ENCODE measurements around the gene MRPL58.
A peak's percentile ranks its signal among the peaks of the same experiment; 100 is the strongest.

Gene MRPL58

GRCh38 chr17:74972973-74973328 lies 39.5 kb upstream of the MRPL58 start:
- Histone ChIP-seq H3K79me2 (ENCODE audit: insufficient read depth, low read length) (no peaks in the 10 kb centered on the region), H3K36me3 (ENCODE audit: low read length) (no peaks in the 10 kb centered on the region), H3K27ac (ENCODE audit: low read depth, low read length) (no peak overlapping the region), H3K4me3 (ENCODE audit: insufficient read depth, low read length, poor library complexity, severe bottlenecking) (peak overlapping the region; percentile 30), H3K9ac (ENCODE audit: low read length) (peak overlapping the region; percentile 9; the same call in 1 of the 2 replicates), H4K20me1 (ENCODE audit: low read depth, low read length) (no peaks in the 10 kb centered on the region), H3K4me2 (ENCODE audit: low read depth, low read length, poor library complexity, severe bottlenecking) (peak overlapping the region; percentile 44), H3K9me2 (replicated peaks; ENCODE audit: insufficient read depth, low read length) (no peaks in the 10 kb centered on the region), H3K27me3 (ENCODE audit: low read length) (no peaks in the 10 kb centered on the region), H3K9me3 (ENCODE audit: insufficient read depth, low read length) (no peaks in the 10 kb centered on the region), H2AFZ (ENCODE audit: low read depth, low read length, severe bottlenecking) (peak overlapping the region; percentile 61), H3F3A (ENCODE audit: insufficient read depth) (no peaks in the 10 kb centered on the region)
- TF ChIP-seq, protein P1, sequence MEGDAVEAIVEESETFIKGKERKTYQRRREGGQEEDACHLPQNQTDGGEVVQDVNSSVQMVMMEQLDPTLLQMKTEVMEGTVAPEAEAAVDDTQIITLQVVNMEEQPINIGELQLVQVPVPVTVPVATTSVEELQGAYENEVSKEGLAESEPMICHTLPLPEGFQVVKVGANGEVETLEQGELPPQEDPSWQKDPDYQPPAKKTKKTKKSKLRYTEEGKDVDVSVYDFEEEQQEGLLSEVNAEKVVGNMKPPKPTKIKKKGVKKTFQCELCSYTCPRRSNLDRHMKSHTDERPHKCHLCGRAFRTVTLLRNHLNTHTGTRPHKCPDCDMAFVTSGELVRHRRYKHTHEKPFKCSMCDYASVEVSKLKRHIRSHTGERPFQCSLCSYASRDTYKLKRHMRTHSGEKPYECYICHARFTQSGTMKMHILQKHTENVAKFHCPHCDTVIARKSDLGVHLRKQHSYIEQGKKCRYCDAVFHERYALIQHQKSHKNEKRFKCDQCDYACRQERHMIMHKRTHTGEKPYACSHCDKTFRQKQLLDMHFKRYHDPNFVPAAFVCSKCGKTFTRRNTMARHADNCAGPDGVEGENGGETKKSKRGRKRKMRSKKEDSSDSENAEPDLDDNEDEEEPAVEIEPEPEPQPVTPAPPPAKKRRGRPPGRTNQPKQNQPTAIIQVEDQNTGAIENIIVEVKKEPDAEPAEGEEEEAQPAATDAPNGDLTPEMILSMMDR (IDR thresholded peaks at IDR 0.05; ENCODE audit: insufficient read depth, low read length, poor library complexity, severe bottlenecking) = no peak
- TF ChIP-seq EZH2phosphoT487 (conservative IDR thresholded peaks at IDR 0.05; ENCODE audit: low read length) = no peak

- H4K20me1 ChIP-seq (ENCODE audit: low read depth, low read length) = no peaks in the 10 kb centered on the region
- no peaks in the 10 kb centered on the region for H3K79me2 ChIP-seq (ENCODE audit: insufficient read depth, low read length)
- TF ChIP-seq, protein P1 (IDR thresholded peaks at IDR 0.05; ENCODE audit: insufficient read depth, low read length, poor library complexity, severe bottlenecking) = no peak
- no peak overlapping the region for H3K27ac ChIP-seq (ENCODE audit: low read depth, low read length)
- H2AFZ ChIP-seq (ENCODE audit: low read depth, low read length, severe bottlenecking) = no peak overlapping the region
- no peaks in the 10 kb centered on the region for H3K9me2 ChIP-seq (replicated peaks; ENCODE audit: insufficient read depth, low read length)
- H3F3A ChIP-seq (ENCODE audit: insufficient read depth) = no peaks in the 10 kb centered on the region
- H3K36me3 ChIP-seq (ENCODE audit: low read length) = no peaks in the 10 kb centered on the region
- H3K4me2 ChIP-seq (ENCODE audit: low read depth, low read length, poor library complexity, severe bottlenecking) = no peak overlapping the region
- no peaks in the 10 kb centered on the region for H3K27me3 ChIP-seq (ENCODE audit: low read length)
- no peak overlapping the region for H3K9ac ChIP-seq (ENCODE audit: low read length)
- H3K4me3 ChIP-seq (ENCODE audit: insufficient read depth, low read length, poor library complexity, severe bottlenecking) = no peak overlapping the region
- H3K9me3 ChIP-seq (ENCODE audit: insufficient read depth, low read length) = no peaks in the 10 kb centered on the region
These were observed 36.5 kb upstream of the MRPL58 start for GRCh38 chr17:74975943-74976342.

GRCh38 chr17:74977802-74978201 lies 34.7 kb upstream of the MRPL58 start:
- H3K27ac ChIP-seq (ENCODE audit: low read depth, low read length) = no peak overlapping the region
- H3K4me2 ChIP-seq (ENCODE audit: low read depth, low read length, poor library complexity, severe bottlenecking) = no peak overlapping the region
- no peaks in the 10 kb centered on the region for H3K27me3 ChIP-seq (ENCODE audit: low read length)
- H3K79me2 ChIP-seq (ENCODE audit: insufficient read depth, low read length) = no peaks in the 10 kb centered on the region
- H3K9ac ChIP-seq (ENCODE audit: low read length) = no peak overlapping the region
- H3F3A ChIP-seq (ENCODE audit: insufficient read depth) = no peaks in the 10 kb centered on the region
- no peaks in the 10 kb centered on the region for H4K20me1 ChIP-seq (ENCODE audit: low read depth, low read length)
- no peaks in the 10 kb centered on the region for H3K36me3 ChIP-seq (ENCODE audit: low read length)
- no peak overlapping the region for H2AFZ ChIP-seq (ENCODE audit: low read depth, low read length, severe bottlenecking)
- no peak for TF ChIP-seq EZH2phosphoT487 (conservative IDR thresholded peaks at IDR 0.05; ENCODE audit: low read length)
- TF ChIP-seq, protein P1 (IDR thresholded peaks at IDR 0.05; ENCODE audit: insufficient read depth, low read length, poor library complexity, severe bottlenecking) = no peak
- H3K4me3 ChIP-seq (ENCODE audit: insufficient read depth, low read length, poor library complexity, severe bottlenecking) = no peak overlapping the region
- H3K9me3 ChIP-seq (ENCODE audit: insufficient read depth, low read length) = no peaks in the 10 kb centered on the region
- H3K9me2 ChIP-seq (replicated peaks; ENCODE audit: insufficient read depth, low read length) = no peaks in the 10 kb centered on the region

- H3K36me3 ChIP-seq (ENCODE audit: low read length) = no peaks in the 10 kb centered on the region
- no peak overlapping the region for H3K9ac ChIP-seq (ENCODE audit: low read length)
- no peaks in the 10 kb centered on the region for H3K79me2 ChIP-seq (ENCODE audit: insufficient read depth, low read length)
- no peak overlapping the region for H3K4me3 ChIP-seq (ENCODE audit: insufficient read depth, low read length, poor library complexity, severe bottlenecking)
- H3F3A ChIP-seq (ENCODE audit: insufficient read depth) = no peaks in the 10 kb centered on the region
- no peak overlapping the region for H3K27ac ChIP-seq (ENCODE audit: low read depth, low read length)
- H3K4me2 ChIP-seq (ENCODE audit: low read depth, low read length, poor library complexity, severe bottlenecking) = no peak overlapping the region
- TF ChIP-seq EZH2phosphoT487 (conservative IDR thresholded peaks at IDR 0.05; ENCODE audit: low read length) = no peak
- TF ChIP-seq, protein P1 (IDR thresholded peaks at IDR 0.05; ENCODE audit: insufficient read depth, low read length, poor library complexity, severe bottlenecking) = no peak
- H3K9me2 ChIP-seq (replicated peaks; ENCODE audit: insufficient read depth, low read length) = no peaks in the 10 kb centered on the region
- no peaks in the 10 kb centered on the region for H3K27me3 ChIP-seq (ENCODE audit: low read length)
- H2AFZ ChIP-seq (ENCODE audit: low read depth, low read length, severe bottlenecking) = no peak overlapping the region
- no peaks in the 10 kb centered on the region for H4K20me1 ChIP-seq (ENCODE audit: low read depth, low read length)
- H3K9me3 ChIP-seq (ENCODE audit: insufficient read depth, low read length) = no peaks in the 10 kb centered on the region
These were observed 34.2 kb upstream of the MRPL58 start for GRCh38 chr17:74978240-74978639.

All from SU-DHL-6 (cell line).